NCI-H345 treated with DMSO at 0.1 percent for 48 hours (cell line): ENCODE results near the gene SPINK1.
A peak's percentile ranks its signal among the peaks of the same experiment; 100 is the strongest.
"Not testable (repeated sequence)": the region's sequence is repeated elsewhere in the genome, so short reads cannot be mapped to it uniquely, and the experiment has no call there.

Experiments
- DNase-seq: peaks from one replicate; lab custom pipeline; 2025; ENCODE audit not compliant: unreplicated experiment; lab: John Stamatoyannopoulos, UW

The SPINK1 gene

GRCh38 chr5:147831465-147831864, at the start of gene SPINK1:
SPINK1 (minus strand) TSS chr5:147831671; CDS start chr5:147831577, 94 bp downstream.
- no peak for DNase-seq

GRCh38 chr5:147880487-147880886, 49.0 kb upstream of the SPINK1 start:
- DNase-seq, result no peak

GRCh38 chr5:147879784-147880183, 48.3 kb upstream of the SPINK1 start:
- DNase-seq, result no peak

GRCh38 chr5:147878066-147878759, 46.7 kb upstream of the SPINK1 start, which contains the start of gene SCGB3A2:
SCGB3A2 (plus strand) TSS chr5:147878711; CDS start chr5:147878804, 93 bp downstream.
- DNase-seq, result no peak

DNA sequence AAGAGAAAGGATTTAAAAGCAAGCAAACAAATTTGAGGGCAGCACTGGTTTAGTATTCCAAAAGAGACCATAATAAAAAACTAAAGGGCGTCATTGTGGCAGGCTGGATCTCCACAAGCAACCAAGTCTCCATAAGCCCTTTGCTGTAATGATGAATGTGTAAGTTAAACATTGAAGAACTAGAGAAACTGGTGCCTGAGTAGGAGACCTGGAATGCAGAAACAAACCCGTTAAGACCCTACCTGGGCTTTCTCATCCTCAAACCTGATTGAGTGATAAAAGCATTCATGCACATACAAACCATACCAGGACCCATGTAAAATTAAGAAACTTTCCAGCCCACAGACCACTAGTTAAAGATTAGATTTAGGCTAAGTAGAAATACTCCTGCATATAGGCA, 45.2 kb upstream of the SPINK1 start:
- DNase-seq, result no peak

DNA sequence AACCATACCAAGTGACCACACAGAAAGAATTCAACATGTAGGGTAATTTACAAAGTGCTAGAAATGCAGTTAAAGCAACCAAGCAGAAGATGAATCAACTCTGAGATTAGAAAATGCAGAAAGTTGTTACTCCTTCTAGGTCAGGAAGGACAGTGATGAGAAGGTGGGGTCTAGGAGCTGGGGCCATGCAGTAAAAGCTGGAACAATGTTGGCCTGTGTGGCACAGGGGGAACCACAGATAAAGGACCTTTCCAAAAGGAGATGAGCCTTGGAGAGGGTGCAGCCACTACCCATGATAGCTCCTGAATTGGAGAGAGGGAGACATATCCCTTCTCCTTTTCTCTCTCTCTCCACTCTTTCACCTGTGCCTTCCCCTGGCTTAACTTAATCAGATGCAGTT, 44.7 kb upstream of the SPINK1 start:
- no peak for DNase-seq

DNA sequence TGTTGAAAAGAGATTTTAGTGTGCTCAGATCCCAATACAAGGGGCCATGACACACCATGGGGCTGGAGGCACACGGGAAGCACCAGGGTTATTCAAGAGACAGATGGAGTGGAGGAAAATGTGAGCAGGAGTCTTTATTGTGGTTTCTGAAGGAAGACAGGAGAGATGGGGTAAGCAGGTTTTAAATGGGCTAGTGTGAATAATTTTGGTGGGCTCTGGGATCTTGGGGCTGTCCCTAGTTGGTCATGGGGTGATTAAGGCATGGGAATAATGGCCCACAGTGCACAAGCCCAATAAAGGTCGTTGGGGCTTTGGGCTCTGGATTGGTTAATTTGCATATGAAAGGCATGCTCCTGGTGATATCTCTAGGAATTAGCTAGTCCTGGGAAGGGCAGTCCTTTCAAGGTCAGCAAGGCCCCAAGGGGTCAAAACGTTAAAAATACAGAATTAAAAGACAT, 43.5 kb upstream of the SPINK1 start:
- no peak for DNase-seq

DNA sequence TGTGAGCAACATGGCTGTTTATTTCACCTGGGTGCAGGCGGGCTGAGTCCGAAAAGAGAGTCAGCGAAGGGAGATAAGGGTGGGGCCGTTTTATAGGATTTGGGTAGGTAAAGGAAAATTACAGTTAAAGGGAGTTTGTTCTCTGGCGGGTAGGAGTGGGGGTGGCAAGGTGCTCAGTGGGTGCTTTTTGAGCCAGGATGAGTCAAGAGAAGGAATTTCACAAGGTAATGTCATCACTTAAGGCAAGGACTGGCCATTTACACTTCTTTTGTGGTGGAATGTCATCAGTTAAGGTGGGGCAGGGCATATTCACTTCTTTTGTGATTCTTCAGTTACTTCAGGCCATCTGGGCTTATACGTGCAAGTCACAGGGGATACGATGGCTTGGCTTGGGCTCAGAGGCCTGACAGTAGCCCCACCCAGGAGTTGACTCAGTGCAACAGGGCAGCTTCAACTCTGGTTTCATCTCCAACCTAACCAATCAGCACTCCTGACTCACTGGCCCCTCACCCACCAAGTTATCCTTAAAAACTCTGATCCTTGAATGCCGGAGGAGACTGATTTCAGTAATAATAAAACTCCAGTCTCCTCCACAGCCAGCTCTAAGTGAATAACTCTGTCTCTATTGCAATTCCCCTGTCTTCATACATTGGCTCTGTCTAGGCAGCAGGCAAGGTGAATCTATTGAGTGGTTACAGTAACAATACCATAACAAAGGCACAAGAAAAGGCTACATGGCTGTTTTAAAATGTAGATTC, 42.8 kb upstream of the SPINK1 start:
- DNase-seq, result not testable (repeated sequence)

DNA sequence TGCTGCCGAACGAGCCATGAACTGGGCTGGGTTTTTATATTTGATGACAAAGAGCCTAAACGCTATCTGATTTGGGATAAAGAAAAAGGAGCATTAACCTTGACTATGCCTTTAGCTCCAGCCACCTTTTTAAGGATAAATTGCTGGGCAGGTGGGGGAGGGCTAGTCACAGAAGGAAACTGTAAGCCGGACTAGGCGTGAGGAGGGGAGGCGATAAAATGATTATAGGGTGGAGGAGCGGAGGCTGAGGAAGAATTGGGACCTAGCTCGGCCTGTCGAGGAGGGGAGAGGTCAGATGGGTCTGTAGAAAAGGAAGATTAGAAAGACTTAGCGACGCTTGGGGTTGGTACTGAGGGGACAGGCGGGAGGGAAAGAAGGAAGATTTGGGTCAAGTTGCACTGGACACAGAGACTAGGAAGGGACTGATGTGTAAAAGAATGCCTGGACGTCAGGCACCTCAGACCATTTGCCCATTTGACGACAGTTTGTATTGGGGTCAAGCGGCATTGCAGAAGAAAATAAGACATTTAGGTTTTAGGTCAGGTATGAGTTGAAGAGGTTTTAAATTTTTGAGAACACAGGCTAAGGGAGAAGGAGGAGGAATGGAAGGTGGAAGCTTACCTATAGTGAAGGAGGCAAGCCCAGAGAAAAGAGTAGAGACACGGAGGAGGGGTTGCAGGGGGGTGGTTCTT, 41.4 kb upstream of the SPINK1 start:
- DNase-seq, result not testable (repeated sequence)

DNA sequence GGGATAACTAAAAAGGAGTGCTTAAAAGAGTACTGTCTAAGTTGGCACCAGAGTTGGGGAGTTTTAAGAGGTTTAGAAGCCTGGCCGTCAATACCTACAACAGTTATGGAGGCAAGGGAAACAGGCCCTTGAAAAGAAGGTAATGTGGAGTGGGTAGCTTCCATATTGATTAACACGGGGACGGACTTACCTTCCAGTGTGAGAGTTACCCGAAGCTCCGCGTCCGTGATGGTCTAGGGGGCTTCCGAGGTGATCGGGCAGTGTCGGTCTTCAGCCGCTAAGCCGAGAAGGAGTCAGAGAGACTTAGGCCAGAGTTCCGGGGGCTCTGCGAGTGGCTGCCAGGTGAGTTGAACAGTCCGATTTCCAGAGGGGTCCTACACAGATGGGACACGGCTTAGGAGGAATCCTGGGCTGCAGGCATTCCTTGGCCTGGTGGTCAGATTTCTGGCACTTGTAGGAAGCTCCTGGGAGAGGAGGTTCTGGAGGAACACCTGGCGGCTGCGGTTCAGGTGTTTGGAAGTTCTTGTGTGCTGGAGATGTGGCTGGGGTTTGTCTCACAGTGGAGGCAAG, 40.6 kb upstream of the SPINK1 start:
- DNase-seq, result not testable (repeated sequence)

GRCh38 chr5:147869892-147870291, 38.4 kb upstream of the SPINK1 start:
- DNase-seq, result not testable (repeated sequence)

GRCh38 chr5:147869112-147869511, 37.6 kb upstream of the SPINK1 start:
- no peak for DNase-seq

DNA sequence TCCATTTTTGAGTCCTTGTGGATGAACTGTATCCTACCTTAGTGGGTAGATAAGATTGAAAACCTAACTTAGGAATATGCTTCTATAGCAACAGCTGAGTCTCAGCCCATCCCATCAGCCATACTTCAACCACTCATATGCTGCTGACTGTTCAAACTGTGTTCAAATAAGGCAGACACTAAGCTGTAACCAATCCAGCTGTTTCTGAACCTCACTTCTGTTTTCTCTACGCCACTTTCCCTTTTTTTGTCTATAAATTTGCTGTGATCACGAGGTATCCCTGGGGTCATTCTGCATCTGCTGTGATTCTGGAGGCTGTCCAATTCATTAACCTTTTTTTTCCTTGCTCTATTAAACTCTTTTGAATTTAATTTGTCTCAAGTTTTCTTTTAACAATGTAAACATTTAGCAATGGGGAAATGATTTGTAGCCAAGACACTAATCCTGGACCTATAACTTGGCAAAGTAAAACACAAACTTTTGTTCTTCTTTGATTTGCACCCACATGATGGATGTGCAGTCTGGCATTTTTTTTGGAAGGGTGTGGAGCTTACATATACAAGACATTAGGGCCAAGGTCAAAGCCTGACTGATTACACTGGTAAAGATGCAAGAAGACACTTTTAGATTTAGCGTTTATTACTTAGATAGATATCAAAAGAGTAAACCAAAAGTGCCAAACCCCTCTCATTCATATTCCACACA, 32.1 kb upstream of the SPINK1 start:
- DNase-seq, result no peak

DNA sequence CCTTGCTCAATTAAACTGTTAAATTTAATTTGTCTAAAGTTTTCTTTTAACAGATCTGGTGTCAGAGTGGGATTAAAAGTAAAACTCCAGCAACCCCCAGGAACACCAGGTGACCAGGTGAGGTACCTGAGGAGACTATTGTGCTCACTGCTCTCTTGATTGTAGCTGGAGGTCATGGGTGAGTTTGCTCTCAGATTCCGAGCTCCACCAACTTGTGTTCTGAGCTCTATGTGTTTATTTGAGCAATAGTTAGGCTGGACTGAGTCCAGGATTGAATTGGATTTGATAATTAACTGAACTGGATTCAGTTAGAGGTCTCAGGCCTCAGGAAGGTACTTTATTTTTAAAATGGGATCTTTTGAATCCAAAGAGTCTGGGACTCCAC, 29.2 kb upstream of the SPINK1 start:
- no peak for DNase-seq

DNA sequence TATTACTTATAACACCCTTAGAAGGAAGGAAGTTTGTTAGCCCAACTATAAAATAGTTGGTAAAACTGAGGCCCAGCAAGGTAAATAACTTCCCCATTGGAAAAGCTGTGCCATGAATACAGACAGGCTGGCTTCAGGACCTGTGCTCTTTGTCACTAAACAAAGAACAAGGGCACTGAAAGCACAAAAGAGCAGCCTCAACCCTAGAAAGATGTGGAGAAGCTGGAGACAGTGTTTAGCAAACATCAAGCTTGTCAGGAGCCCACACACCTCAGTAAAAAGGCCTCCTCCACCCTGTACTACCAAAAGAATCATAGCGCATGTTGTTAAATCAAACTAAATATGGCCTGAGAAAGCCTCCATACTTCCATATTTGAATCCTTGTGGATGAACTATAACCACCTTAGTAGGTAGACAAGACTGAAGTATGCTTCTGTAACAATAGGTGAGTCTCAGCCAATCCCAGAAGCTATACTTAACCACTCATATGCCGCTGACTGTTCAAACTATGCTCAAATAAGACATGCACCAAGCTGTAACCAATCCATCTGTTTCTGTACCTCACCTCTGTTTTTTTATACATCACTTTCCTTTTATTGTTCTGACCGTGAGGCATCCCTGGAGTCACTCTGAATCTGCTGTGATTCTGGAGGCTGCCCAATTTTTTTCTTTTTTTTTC, 28.6 kb upstream of the SPINK1 start:
- DNase-seq, result no peak

- no peak for DNase-seq
Observed at GRCh38 chr5:147858565-147858964, 27.1 kb upstream of the SPINK1 start.

DNA sequence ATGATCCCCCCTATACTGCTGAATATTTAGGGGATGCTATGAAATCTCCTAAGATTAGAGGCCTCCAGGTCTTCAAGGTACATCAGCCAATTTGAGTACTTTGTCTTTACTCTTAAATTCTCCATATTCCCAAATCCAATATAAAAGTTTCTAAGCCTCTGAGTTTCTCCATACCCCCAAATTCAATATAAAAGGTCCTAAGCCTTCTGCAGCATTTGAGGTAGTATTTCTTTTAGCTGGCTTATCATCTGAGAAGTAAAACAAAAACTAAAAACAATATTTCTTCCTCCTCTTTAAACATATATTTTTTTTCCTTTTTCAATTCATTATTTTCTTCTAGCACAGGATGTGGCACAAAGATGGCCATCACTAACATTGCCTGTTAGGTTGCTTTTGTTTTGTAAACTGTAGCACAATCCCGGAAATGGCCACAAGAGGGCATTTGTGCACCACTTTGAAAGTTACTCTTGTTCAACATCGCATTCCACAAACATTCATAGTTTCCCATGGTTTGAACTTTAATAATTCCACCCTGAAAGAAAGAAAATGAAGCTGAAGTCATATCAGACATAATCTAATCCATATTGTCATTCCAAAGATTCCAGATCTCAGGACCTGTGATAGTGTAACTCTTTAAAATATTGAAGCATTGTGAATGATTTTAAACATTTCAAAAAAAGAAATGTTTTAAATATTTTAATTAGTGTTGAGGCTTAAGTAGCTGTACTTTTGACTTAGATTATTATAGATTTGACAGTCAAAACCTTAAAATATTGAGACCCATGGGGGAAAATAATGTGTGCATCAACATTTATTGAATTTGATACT, 26.0 kb upstream of the SPINK1 start:
- DNase-seq, result peak; percentile 20

DNA sequence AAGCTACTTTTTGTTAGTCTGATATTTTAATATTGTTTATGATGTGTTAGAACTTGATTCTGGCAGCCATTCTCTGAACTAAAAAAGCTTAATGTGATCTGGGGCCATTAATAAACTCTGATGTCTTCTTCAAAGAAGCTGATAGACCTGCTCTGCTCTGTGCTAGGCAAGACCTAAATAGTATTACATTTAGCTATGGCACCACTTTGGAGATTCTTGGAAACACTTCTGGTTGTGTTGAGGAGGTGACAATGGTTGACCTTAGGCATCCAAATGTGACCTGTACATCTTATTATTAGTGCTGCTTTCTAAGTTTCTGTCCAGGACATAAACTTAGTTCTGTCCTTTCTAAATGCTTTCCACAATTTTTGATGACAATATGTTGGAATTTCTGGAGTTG, 25.3 kb upstream of the SPINK1 start:
- no peak for DNase-seq

DNA sequence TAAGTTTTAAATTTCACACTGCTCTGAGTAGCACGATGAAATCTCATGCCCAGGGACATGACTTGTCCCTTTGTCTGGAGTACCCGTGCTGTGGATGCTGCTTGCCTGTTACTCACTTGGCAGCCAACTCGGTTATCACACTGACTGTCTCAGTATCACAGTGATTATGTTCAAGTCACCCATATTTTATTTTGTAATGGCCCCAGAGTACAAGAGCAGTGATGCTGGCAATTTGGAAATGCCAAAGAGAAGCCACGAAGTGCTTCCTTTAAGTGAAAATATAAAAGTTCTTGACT, 24.3 kb upstream of the SPINK1 start:
- DNase-seq, result no peak
